ENCODE results near the gene KIF5B.

DNA sequence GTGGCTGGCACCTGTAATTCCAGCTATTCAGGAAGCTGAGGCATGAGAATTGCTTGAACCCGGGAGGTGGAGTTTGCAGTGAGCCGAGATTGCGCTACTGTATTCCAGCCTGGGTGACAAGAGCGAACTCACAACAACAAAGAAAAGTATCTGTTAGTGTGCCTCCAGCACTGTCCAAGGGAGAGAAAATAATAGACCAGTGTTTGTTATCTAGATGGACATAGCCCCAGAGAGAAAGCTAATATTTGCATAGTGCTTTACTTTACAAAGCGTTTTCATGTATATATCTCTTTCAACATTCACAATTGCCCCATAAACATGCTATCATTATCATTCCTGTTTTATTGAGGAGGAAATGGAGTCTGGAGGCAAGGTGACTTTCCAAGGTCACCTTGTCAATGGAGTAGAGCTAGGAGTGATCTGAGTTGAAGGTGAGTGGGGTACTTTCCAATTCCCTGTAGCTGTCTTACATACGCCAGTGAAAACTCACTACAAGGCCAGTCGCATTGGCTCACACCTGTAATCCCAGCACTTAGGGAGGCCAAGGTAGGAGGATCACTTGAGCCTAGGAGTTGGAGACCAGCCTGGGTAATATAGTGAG lies 49.7 kb upstream of the KIF5B start:
- TF ChIP-seq, protein P1, sequence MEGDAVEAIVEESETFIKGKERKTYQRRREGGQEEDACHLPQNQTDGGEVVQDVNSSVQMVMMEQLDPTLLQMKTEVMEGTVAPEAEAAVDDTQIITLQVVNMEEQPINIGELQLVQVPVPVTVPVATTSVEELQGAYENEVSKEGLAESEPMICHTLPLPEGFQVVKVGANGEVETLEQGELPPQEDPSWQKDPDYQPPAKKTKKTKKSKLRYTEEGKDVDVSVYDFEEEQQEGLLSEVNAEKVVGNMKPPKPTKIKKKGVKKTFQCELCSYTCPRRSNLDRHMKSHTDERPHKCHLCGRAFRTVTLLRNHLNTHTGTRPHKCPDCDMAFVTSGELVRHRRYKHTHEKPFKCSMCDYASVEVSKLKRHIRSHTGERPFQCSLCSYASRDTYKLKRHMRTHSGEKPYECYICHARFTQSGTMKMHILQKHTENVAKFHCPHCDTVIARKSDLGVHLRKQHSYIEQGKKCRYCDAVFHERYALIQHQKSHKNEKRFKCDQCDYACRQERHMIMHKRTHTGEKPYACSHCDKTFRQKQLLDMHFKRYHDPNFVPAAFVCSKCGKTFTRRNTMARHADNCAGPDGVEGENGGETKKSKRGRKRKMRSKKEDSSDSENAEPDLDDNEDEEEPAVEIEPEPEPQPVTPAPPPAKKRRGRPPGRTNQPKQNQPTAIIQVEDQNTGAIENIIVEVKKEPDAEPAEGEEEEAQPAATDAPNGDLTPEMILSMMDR (conservative IDR thresholded peaks at IDR 0.05; ENCODE audit: low read depth in 2 of 2), result no peak
- TF ChIP-seq EZH2 (IDR thresholded peaks at IDR 0.05; ENCODE audit: low read depth, unreplicated experiment), result no peak
- TF ChIP-seq, protein P2, sequence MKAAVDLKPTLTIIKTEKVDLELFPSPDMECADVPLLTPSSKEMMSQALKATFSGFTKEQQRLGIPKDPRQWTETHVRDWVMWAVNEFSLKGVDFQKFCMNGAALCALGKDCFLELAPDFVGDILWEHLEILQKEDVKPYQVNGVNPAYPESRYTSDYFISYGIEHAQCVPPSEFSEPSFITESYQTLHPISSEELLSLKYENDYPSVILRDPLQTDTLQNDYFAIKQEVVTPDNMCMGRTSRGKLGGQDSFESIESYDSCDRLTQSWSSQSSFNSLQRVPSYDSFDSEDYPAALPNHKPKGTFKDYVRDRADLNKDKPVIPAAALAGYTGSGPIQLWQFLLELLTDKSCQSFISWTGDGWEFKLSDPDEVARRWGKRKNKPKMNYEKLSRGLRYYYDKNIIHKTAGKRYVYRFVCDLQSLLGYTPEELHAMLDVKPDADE (IDR thresholded peaks at IDR 0.05), result no peak
- TF ChIP-seq, protein P3, sequence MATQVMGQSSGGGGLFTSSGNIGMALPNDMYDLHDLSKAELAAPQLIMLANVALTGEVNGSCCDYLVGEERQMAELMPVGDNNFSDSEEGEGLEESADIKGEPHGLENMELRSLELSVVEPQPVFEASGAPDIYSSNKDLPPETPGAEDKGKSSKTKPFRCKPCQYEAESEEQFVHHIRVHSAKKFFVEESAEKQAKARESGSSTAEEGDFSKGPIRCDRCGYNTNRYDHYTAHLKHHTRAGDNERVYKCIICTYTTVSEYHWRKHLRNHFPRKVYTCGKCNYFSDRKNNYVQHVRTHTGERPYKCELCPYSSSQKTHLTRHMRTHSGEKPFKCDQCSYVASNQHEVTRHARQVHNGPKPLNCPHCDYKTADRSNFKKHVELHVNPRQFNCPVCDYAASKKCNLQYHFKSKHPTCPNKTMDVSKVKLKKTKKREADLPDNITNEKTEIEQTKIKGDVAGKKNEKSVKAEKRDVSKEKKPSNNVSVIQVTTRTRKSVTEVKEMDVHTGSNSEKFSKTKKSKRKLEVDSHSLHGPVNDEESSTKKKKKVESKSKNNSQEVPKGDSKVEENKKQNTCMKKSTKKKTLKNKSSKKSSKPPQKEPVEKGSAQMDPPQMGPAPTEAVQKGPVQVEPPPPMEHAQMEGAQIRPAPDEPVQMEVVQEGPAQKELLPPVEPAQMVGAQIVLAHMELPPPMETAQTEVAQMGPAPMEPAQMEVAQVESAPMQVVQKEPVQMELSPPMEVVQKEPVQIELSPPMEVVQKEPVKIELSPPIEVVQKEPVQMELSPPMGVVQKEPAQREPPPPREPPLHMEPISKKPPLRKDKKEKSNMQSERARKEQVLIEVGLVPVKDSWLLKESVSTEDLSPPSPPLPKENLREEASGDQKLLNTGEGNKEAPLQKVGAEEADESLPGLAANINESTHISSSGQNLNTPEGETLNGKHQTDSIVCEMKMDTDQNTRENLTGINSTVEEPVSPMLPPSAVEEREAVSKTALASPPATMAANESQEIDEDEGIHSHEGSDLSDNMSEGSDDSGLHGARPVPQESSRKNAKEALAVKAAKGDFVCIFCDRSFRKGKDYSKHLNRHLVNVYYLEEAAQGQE (IDR thresholded peaks at IDR 0.05; ENCODE audit: unreplicated experiment), result no peak
- TF ChIP-seq EZH2phosphoT487 (IDR thresholded peaks at IDR 0.05; ENCODE audit: unreplicated experiment), result no peak
- no peak for TF ChIP-seq POLR2AphosphoS5 (IDR thresholded peaks at IDR 0.05; ENCODE audit: low read depth)
- TF ChIP-seq JUNB (IDR thresholded peaks at IDR 0.05; ENCODE audit: unreplicated experiment), result no peak
- TF ChIP-seq STAT1 (IDR thresholded peaks at IDR 0.05; ENCODE audit: unreplicated experiment), result no peak
- TF ChIP-seq CREB1 (CRISPR knock-in tag; IDR thresholded peaks at IDR 0.05; ENCODE audit: low read depth), result no peak
- TF ChIP-seq NANOG (IDR thresholded peaks at IDR 0.05; ENCODE audit: borderline replicate concordance), result no peak
- no peak for TF ChIP-seq ZNF114 (CRISPR knock-in tag; IDR thresholded peaks at IDR 0.05)

All from GM23338 (cell line).